K562 (cell line): Measurements from ENCODE around the gene TP53RK. TPM values are rescaled to one million over a fixed set of nuclear protein-coding genes. Genes with fewer than 3 reads are reported as not detected.

Source experiments
- ATAC-seq: fragments of 200-7000 bp; cut with Tn5 transposase; 3 replicates; pipeline ENCODE4 v1.9.1; 2020; ENCODE audit warnings: moderate library complexity
- BruUV-seq: library from RNA; stranded (reverse); fragments of 400-500 nt; replicated peaks from 2 replicates; lab custom pipeline; 2021; lab: Mats Ljungman, UMichigan
- CTCF ChIA-PET: fragments of 300-600 bp; formaldehyde crosslinking; extraction: SDS; loops from one replicate; lab custom pipeline; 2021; ENCODE audit warnings: low intra/inter-chr PET ratio; lab: Yijun Ruan, JAX
- POLR2A ChIA-PET: fragments of 300-600, 350-650 bp; sonication (Branson Sonifier 250); formaldehyde crosslinking; extraction: SDS; loops from one replicate; lab custom pipeline; 2021; ENCODE audit warnings: antibody characterized with exemption, inconsistent platforms; lab: Yijun Ruan, JAX
- DNase-seq, 4 experiments: peaks; one replicate each; pipeline versions ENCODE4 v3.0.0 to v3.0.0-alpha.2; 2011 to 2018; ENCODE audit warnings: low spot score in 3 of 4, mixed read lengths in 3 of 4; ENCODE audit errors: extremely low read depth in 1 of 4
- FAIRE-seq: peaks from 2 replicates; lab custom pipeline; 2011; peaks lifted over from hg19 to GRCh38; lab: Jason Lieb, UNC
- H2AFZ ChIP-seq: 2 replicates; pipeline ENCODE4 v1.6.0; 2011; ENCODE audit warnings: low read depth, low read length, control low read depth, inconsistent platforms
- H3K27ac ChIP-seq: fragments of 200-600 bp; 3 replicates; pipeline ENCODE4 v1.8.0; 2011; ENCODE audit warnings: low read depth, mild to moderate bottlenecking, control low read depth, inconsistent platforms, low read length, moderate library complexity, mixed read lengths; ENCODE audit errors: extremely low read depth
- H3K27me3 ChIP-seq, 2 experiments: fragments of 300-600 bp in 1 of 2; 2 replicates in 1 of 2; 3 replicates in 1 of 2; pipeline versions ENCODE4 v1.6.0 to v1.8.0; 2011; ENCODE audit warnings: inconsistent platforms in 2 of 2, low read length in 2 of 2, mild to moderate bottlenecking in 1 of 2, mixed read lengths in 1 of 2, moderate library complexity in 1 of 2; ENCODE audit not compliant: control insufficient read depth in 2 of 2, insufficient read depth in 2 of 2
- H3K36me3 ChIP-seq: fragments of 300-600 bp; 3 replicates; pipeline ENCODE4 v1.8.0; 2011; ENCODE audit warnings: mild to moderate bottlenecking, low read length, inconsistent platforms; ENCODE audit not compliant: control insufficient read depth, insufficient read depth
- H3K4me1 ChIP-seq, 2 experiments: fragments of 200-600 bp in 1 of 2; replicated peaks in 1 of 2; 2 replicates in 1 of 2; 3 replicates in 1 of 2; pipeline versions ENCODE4 v1.5.1 to v1.8.0; 2011; ENCODE audit warnings: inconsistent platforms in 2 of 2, low read length in 2 of 2, mild to moderate bottlenecking in 1 of 2, mixed read lengths in 1 of 2, moderate library complexity in 1 of 2; ENCODE audit not compliant: control insufficient read depth in 2 of 2, insufficient read depth in 2 of 2
- H3K4me2 ChIP-seq: 2 replicates; pipeline ENCODE4 v1.6.1; 2011; ENCODE audit warnings: low read length, control low read depth, inconsistent platforms, mixed read lengths; ENCODE audit not compliant: insufficient read depth
- H3K4me3 ChIP-seq: fragments of 200-600 bp; sonication (generic), shearing (Covaris generic); 2 replicates; pipeline ENCODE4 v1.5.1; 2016; ENCODE audit warnings: control low read depth, inconsistent platforms
- H3K79me2 ChIP-seq: fragments of 200-600 bp; 3 replicates; pipeline ENCODE4 v1.8.0; 2011; ENCODE audit warnings: low read length, inconsistent platforms; ENCODE audit not compliant: control insufficient read depth, insufficient read depth
- H3K9ac ChIP-seq, 2 experiments: 2 replicates each; pipeline versions ENCODE4 v1.6.0 to v1.6.1; 2011; ENCODE audit warnings: low read depth in 2 of 2, low read length in 2 of 2, control low read depth in 1 of 2, inconsistent platforms in 1 of 2, mild to moderate bottlenecking in 1 of 2, mixed read lengths in 1 of 2; ENCODE audit not compliant: insufficient read depth in 1 of 2
- H3K9me1 ChIP-seq: one replicate; pipeline ENCODE4 v1.6.0; 2011; ENCODE audit warnings: inconsistent platforms, mild to moderate bottlenecking, low read length, moderate library complexity; ENCODE audit not compliant: control insufficient read depth, insufficient read depth
- H3K9me3 ChIP-seq: replicated peaks from 2 replicates; pipeline ENCODE4 v1.5.1; 2011; ENCODE audit warnings: low read depth, low read length, inconsistent platforms; ENCODE audit not compliant: control insufficient read depth, insufficient read depth
- H4K20me1 ChIP-seq: replicated peaks from 2 replicates; pipeline ENCODE4 v1.6.1; 2011; ENCODE audit warnings: low read length, inconsistent platforms, mixed read lengths; ENCODE audit not compliant: control insufficient read depth, insufficient read depth
- CCNT2 ChIP-seq: IDR thresholded peaks from 2 replicates; pipeline ENCODE4 v1.6.1; 2011; ENCODE audit warnings: borderline replicate concordance, low read depth, mild to moderate bottlenecking, moderate library complexity, mixed read lengths, low read length; ENCODE audit not compliant: insufficient read length; ENCODE audit errors: extremely low read depth
- CLOCK ChIP-seq: fragments of 250-450 bp; sonication (Bioruptor Pico); IDR thresholded peaks from 2 replicates; pipeline ENCODE4 v1.4.0; 2020; ENCODE audit warnings: mild to moderate bottlenecking, moderate library complexity, borderline replicate concordance
- FOXK2 ChIP-seq, 2 experiments: fragments of 450-650 bp; IDR thresholded peaks in 1 of 2; conservative IDR thresholded peaks in 1 of 2; 2 replicates each; pipeline ENCODE4 v1.6.1; 2016; ENCODE audit warnings: low read depth in 2 of 2, mild to moderate bottlenecking in 1 of 2
- GMEB1 ChIP-seq: fragments of 250-450 bp; sonication (Bioruptor Pico); IDR thresholded peaks from 2 replicates; pipeline ENCODE4 v1.4.0; 2020; ENCODE audit warnings: mild to moderate bottlenecking
- HOXB6 ChIP-seq: fragments of 250-450 bp; sonication (Bioruptor Pico); IDR thresholded peaks from 2 replicates; pipeline ENCODE4 v1.5.1; 2022; ENCODE audit warnings: mild to moderate bottlenecking, borderline replicate concordance
- L3MBTL2 ChIP-seq: fragments of 450-650 bp; IDR thresholded peaks from 2 replicates; pipeline ENCODE4 v1.6.1; 2016; ENCODE audit warnings: mild to moderate bottlenecking, moderate library complexity
- MAZ ChIP-seq, 2 experiments: fragments of 450-650 bp in 1 of 2; sonication (generic) in 1 of 2; formaldehyde crosslinking; IDR thresholded peaks in 1 of 2; conservative IDR thresholded peaks in 1 of 2; 2 replicates each; pipeline versions ENCODE4 v1.4.0 to v1.5.0; 2020; ENCODE audit warnings: mild to moderate bottlenecking in 1 of 2, missing genetic modification reagents in 1 of 2
- NRF1 ChIP-seq, 2 experiments: fragments of 450-650 bp; IDR thresholded peaks in 1 of 2; conservative IDR thresholded peaks in 1 of 2; 2 replicates each; pipeline ENCODE4 v1.6.1; 2014; ENCODE audit warnings: mild to moderate bottlenecking in 2 of 2
- RBFOX2 ChIP-seq: fragments of 200-400 bp; formaldehyde crosslinking; IDR thresholded peaks from 2 replicates; pipeline ENCODE4 v1.6.1; 2017; ENCODE audit warnings: low read depth, mild to moderate bottlenecking, low read length, moderate library complexity
- SMAD4 ChIP-seq: fragments of 250-450 bp; sonication (Bioruptor Pico); conservative IDR thresholded peaks from 2 replicates; pipeline ENCODE4 v1.8.0; 2021; ENCODE audit warnings: inconsistent platforms, mild to moderate bottlenecking, moderate library complexity
- TFAP4 ChIP-seq: sonication (generic); formaldehyde crosslinking; IDR thresholded peaks from 2 replicates; pipeline ENCODE4 v1.8.0; 2022; ENCODE audit warnings: missing genetic modification reagents, mild to moderate bottlenecking, moderate library complexity, borderline replicate concordance
- ZBTB7A ChIP-seq: IDR thresholded peaks from 2 replicates; pipeline ENCODE4 v1.6.1; 2011; ENCODE audit warnings: low read depth, mild to moderate bottlenecking, low read length, moderate library complexity, borderline replicate concordance; ENCODE audit not compliant: control insufficient read depth
- ZFX ChIP-seq: sonication (generic); formaldehyde crosslinking; IDR thresholded peaks from 2 replicates; pipeline ENCODE4 v1.8.0; 2022; ENCODE audit warnings: mild to moderate bottlenecking, missing genetic modification reagents, moderate library complexity
- ZNF263 ChIP-seq: sonication (generic); formaldehyde crosslinking; IDR thresholded peaks from 2 replicates; pipeline ENCODE4 v1.8.0; 2022; ENCODE audit warnings: mild to moderate bottlenecking, missing genetic modification reagents, borderline replicate concordance
- ZSCAN32 ChIP-seq: fragments of 450-650 bp; formaldehyde crosslinking; IDR thresholded peaks from 2 replicates; pipeline ENCODE4 v1.4.0; 2020; ENCODE audit warnings: mild to moderate bottlenecking, moderate library complexity
- WGBS: fragments of 100-300 bp; shearing (Covaris generic); methylation state at CpG from one replicate; pipeline ENCODE4 v1.1.6; 2016; ENCODE audit warnings: low coverage, mixed read lengths; ENCODE audit not compliant: insufficient coverage; ENCODE audit errors: missing lambda C conversion rate; 5-methylcytosine and 5-hydroxymethylcytosine counted together
- in situ Hi-C: fragments of 300-500 bp; cut with MboI; formaldehyde crosslinking; loops from 4 replicates; pipeline ENCODE4 v1.15.0; 2018; ENCODE audit warnings: inconsistent platforms, mixed read lengths
- intact Hi-C: fragments of 100-400 bp; cut with micrococcal nuclease; formaldehyde crosslinking; loops from 2 replicates; pipeline ENCODE4 v1.14.2; 2022
- polyA plus RNA-seq, 8 experiments: library from polyadenylated mRNA; depleted of rRNA in 4 of 8; stranded (reverse) in 5 of 8; unstranded in 3 of 8; fragments of >200 nt; fragmentation: Nextera tagmentation in 2 of 8; fragmentation: Illumina TruSeq in 1 of 8; extraction: Ambion mirVana in 2 of 8; extraction: Trizol in 1 of 8; gene quantifications; 2 replicates each; pipeline versions ENCODE4 v1.2.1 to v1.2.3, GENCODE V29; 2011 to 2014; ENCODE audit warnings: inconsistent platforms in 1 of 8, missing spikeins in 1 of 8
- total RNA-seq, 7 experiments: library from RNA; depleted of rRNA in 6 of 7; stranded (reverse); fragments of >200 nt in 6 of 7; fragmentation: Illumina TruSeq in 2 of 7; extraction: Trizol in 2 of 7; gene quantifications; 2 replicates each; pipeline versions ENCODE4 v1.2.1 to v1.2.3, GENCODE V29; 2011 to 2021; ENCODE audit warnings: low replicate concordance in 1 of 7

The TP53RK gene
- total and polyA plus RNA-seq, 9 of the 15 experiments (the other 6 are each of a cell fraction or from before 2014, with no cell fraction given) = 2.9 to 43.5 (median 17.2) TPM

GRCh38 chr20:46709459-46710152 lies 20.4 kb upstream of the TP53RK start, which contains the start of gene SLC2A10:
Gene SLC2A10, plus strand, starts transcription at chr20:46709649. Its CDS starts 88 bp downstream, at chr20:46709737.
- peaks cover 3 to 28% of the 10 kb centered on the region in 2 experiments; a peak in 3 of 5 replicates for H3K27me3 ChIP-seq
- intact Hi-C loops (no loop called here), in situ Hi-C loops (no loop called here)
- no peaks in the 10 kb centered on the region for H3K9me1 ChIP-seq
- no peaks in the 10 kb centered on the region for H4K20me1 ChIP-seq
- 29% methylated on average over 34 of the region's 67 CpGs for WGBS
- H2AFZ ChIP-seq = peak within 1 kb of the TSS; percentile 89
- BruUV-seq = no TSS peak
- 0 out of 3 replicates have a peak within 1 kb of the TSS, but pooled peaks have one; percentile 11 for H3K27ac ChIP-seq
- ATAC-seq (peak; percentile 85), DNase-seq (peak; percentile 46 to 54 (median 50)), FAIRE-seq (no peak)
- no peaks in the 10 kb centered on the region for H3K79me2 ChIP-seq
- ChIA-PET POLR2A (no interaction called here), CTCF (no interaction called here)
- H3K36me3 ChIP-seq = no peaks in the 10 kb centered on the region
- peak within 1 kb of the TSS; percentile 54 for H3K4me2 ChIP-seq
- H3K4me1 ChIP-seq = peaks cover 6 to 13% of the 10 kb centered on the region in 2 experiments; a peak in 3 of 5 replicates
- H3K4me3 ChIP-seq = peak within 1 kb of the TSS; percentile 41
- H3K9me3 ChIP-seq = peaks cover 3% of the 10 kb centered on the region; the same call in 1 of the 2 replicates
- peak within 1 kb of the TSS; percentile 3 to 31; a peak in 2 of 4 replicates for H3K9ac ChIP-seq
- TF ChIP-seq SMAD4 (CRISPR knock-in tag) = 0 out of 2 replicates have a peak, but pooled peaks have one; percentile 15
- TF ChIP-seq ZSCAN32 (CRISPR knock-in tag) = 0 out of 2 replicates have a peak, but pooled peaks have one; percentile 23
- peak; percentile 19; the same call in 1 of the 2 replicates for TF ChIP-seq TFAP4 (CRISPR knock-in tag)
- no peak for TF ChIP-seq ZNF263
- no peak for TF ChIP-seq HOXB6 (CRISPR knock-in tag)
- peak; percentile 25 to 60; a peak in 1 of 4 replicates for TF ChIP-seq MAZ (CRISPR knock-in tag; conservative IDR thresholded peaks at IDR 0.05 in 1 of 2, IDR thresholded peaks at IDR 0.05 in 1 of 2)
- TF ChIP-seq GMEB1 (CRISPR knock-in tag) = no peak
- no peak for TF ChIP-seq CLOCK (CRISPR knock-in tag)
- TF ChIP-seq ZFX (CRISPR knock-in tag) = peak; percentile 69
- TF ChIP-seq L3MBTL2 = peak; percentile 49; the same call in 1 of the 2 replicates
- TF ChIP-seq CCNT2 = peak; percentile 19
- TF ChIP-seq FOXK2 (conservative IDR thresholded peaks at IDR 0.05 in 1 of 2, IDR thresholded peaks at IDR 0.05 in 1 of 2; ENCODE audit: low read depth in 2 of 2) = no peak
- peak; percentile 51; the same call in 1 of the 2 replicates for TF ChIP-seq RBFOX2
- TF ChIP-seq ZBTB7A = peak; percentile 53; the same call in 1 of the 2 replicates
- peak; percentile 47 to 50; a peak in 2 of 4 replicates for TF ChIP-seq NRF1 (conservative IDR thresholded peaks at IDR 0.05 in 1 of 2, IDR thresholded peaks at IDR 0.05 in 1 of 2)
